NCI-H187 (cell line): ENCODE measurements around the gene ULK2.
"Not testable (repeated sequence)": the region's sequence is repeated elsewhere in the genome, so short reads cannot be mapped to it uniquely, and the experiment has no call there.

ENCODE experiments used
- DNase-seq, 2 experiments: peaks; one replicate each; lab custom pipeline; 2025; lab: John Stamatoyannopoulos, UW

ULK2 gene

GRCh38 chr17:19867329-19868078, at the start of gene ULK2:
Gene ULK2 (minus strand): TSS chr17:19867936. CDS start chr17:19867417, 519 bp downstream.
- no peak for DNase-seq

- no peak for DNase-seq
Measured at GRCh38 chr17:19915245-19915978, 47.7 kb upstream of the ULK2 start.

- no peak for DNase-seq
Measured at GRCh38 chr17:19911033-19911432, 43.3 kb upstream of the ULK2 start.

DNA sequence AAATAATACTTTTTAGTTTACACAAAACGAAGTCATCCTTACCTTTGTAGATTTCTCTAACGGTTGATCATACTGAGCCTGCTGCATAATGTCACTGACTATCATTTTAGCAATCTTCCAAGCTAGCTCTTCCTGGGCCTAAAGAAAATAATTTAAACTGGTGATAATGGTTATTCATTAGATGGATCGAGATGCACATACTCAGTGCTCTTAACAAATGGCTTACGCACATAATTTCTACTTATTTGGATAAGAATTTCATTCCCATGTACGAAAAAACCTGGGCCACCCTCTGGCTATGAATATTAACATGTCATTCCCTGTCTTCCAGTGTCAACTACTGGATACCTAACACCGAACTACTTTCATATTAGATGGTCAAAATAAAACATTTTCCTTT, 41.4 kb upstream of the ULK2 start:
- no peak for DNase-seq

DNA sequence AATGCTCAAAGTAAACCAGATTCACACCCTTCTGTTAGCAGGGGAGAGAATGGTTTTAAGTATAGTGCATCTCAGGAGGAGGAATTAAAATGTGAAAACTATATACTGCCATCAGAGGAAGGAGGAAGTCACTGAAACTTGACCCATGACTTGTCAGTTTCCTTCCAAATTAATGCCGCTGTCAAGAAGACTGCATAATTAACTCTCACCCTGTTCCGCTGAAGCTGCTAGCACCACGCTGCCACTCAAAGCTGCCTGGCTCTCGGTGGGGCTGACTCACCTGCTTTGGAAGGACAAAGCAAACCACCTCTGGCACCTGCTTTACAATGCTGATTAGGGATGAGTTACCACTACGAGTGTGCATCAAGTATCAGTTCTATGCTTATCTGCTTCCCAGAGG, 37.8 kb upstream of the ULK2 start:
- no peak for DNase-seq

DNA sequence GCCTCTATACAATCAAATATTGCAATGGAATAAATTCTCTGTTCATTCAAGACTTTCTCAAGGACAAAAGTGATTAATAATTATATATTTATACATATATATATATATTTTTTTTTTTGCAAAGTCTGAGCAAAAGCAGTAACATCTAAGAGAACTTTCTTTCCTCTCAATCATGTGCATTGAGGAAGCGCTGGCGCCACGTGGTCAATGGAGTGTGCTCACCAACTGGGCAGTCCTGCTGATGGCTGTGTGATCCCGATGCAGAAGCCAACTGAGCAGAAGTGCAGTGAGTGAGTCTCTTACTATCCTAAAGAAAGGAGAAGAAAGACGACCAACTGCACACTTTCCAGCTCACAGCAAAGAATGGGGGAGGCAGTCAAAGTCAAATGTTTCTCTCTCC, 37.2 kb upstream of the ULK2 start:
- no peak for DNase-seq

GRCh38 chr17:19904412-19904811, 36.7 kb upstream of the ULK2 start:
- no peak for DNase-seq

DNA sequence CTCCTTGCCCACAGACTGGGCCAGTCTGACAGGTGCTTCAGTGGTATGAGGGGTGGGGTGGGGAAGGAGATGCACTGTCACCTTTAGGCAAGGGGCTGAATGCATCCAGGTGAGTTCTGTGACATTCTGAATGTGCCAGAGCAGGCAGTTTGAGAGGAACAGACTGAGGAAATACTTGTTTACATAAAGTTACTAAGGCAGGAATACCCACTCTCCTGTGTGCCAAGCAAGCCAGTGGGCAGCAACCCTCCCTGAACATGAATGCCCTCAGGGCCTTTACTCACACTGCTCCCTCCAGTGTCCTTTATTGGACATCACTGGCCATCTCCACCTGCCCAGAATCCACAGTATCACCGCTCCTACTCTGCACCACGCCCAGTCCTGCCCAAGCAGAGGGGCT, 33.1 kb upstream of the ULK2 start:
- no peak for DNase-seq

GRCh38 chr17:19897903-19898302, 30.2 kb upstream of the ULK2 start:
- no peak for DNase-seq

DNA sequence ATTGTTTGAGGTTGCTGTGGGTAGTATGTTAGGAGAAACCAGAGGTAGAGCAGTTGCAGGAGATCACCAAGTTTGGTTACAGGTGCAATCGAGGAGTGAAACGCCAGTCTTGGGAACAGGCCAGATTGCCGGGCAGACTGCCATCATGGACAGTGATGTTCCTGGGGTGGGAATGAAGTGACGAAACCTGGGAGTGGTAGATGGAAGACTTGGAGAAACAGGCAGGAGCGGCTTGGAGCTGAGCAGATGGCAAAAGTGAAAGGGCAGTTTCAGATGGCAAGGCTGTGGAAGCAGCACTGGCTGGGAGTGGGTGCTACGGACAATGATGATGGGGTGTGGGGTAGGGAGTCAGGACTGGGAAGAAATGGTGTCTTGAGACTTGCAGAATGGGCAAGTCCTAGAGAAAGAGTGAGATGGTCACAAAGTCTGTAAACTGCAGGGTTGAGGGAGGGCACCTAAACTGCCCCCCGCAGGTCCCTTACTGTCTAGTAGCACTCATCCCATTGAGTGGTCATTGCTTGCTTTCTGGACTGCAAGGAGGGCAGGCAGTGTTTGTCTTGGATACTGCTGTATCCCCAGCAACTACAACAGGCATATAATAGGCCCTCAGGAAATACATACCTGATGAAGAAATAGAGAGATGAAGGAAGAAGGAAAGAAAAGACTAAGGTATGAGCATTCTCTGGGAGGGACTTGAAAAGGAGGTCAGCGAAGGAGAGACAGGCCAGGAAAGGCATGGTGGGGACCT, 29.5 kb upstream of the ULK2 start:
- no peak for DNase-seq

DNA sequence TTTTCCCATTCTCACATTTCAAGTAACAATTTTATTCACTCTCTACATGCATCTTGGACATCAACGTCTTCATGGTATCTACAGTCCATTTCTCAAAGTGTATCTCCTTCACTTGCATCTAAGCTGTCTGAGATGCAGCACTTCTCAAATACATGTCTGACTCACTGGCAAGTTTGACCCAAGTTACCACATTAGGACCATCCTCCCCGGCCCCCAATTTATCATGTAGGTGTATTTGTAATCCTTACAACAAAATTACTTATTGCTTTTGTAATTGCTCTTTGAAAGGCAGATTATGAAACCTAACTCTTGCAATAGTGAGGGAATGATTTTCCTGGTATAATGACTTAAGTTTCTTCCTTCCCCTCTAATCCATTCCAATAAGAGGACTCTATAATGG, 28.9 kb upstream of the ULK2 start:
- DNase-seq = no peak

- DNase-seq = not testable (repeated sequence)
Measured at GRCh38 chr17:19890554-19890953, 22.8 kb upstream of the ULK2 start.

DNA sequence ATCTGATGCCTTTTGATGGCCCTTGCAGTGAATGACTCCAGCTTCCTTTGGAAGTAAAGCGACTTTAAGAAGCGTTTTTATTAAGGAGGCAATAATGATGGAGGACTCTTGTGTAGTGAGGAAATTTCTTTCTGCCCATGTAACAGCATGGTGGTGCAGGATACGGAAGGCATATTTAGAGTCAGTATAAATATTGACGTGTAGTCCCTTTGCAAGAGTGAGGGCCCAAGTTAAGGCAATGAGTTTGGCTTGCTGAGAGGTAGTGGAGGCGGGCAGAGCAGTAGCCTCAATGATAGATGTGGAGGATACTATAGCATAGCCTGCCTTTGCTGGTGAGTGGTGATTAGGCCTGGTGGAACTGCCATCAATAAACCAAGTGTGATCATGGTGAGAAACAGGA, 22.3 kb upstream of the ULK2 start:
- not testable (repeated sequence) for DNase-seq

GRCh38 chr17:19886116-19886515, 18.4 kb upstream of the ULK2 start:
- no peak for DNase-seq

- DNase-seq = no peak
Measured at GRCh38 chr17:19883537-19884215, 15.9 kb upstream of the ULK2 start.

DNA sequence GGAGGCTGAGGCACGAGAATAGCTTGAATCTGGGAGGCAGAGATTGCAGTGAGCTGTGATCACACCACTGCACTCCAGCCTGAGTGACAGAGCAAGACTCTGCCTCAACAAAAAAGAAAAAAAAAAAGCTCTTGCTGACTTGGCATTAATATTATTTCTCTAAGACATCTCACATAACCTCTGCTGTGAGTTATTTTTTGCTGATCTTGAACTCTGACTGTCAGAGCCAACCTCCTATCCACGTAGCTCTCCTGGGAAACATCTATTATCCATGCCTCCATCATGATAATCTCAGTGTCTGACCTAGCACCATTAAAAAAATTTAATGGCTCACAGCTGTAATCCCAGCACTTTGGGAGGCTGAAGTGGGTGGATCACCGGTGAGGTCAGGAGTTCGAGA, 12.7 kb upstream of the ULK2 start:
- no peak for DNase-seq

- DNase-seq = no peak
Measured at GRCh38 chr17:19877364-19877945, 9.7 kb upstream of the ULK2 start.

GRCh38 chr17:19876529-19877161, 8.9 kb upstream of the ULK2 start:
- DNase-seq = no peak

- DNase-seq = no peak
Measured at GRCh38 chr17:19874256-19874655, 6.5 kb upstream of the ULK2 start.

DNA sequence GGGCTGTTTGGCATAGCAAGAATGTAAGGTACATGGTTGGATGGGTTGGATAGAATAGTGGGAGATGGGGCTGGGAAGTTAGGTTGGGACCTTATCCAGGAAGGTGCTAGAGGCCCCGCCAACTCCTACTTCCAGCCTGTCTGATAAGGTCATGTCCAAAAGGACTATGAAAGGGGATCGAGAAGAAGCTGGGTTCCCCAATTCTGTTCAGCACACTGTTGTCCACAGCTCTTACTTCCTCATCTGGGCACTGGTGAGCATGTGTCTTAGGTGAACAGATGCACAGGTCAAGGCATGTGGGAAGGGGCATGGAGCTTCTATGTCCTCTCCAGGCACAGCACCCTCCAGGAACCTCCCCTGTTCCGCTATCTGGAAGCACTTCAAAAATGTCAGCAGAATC, 5.6 kb upstream of the ULK2 start:
- no peak for DNase-seq

DNA sequence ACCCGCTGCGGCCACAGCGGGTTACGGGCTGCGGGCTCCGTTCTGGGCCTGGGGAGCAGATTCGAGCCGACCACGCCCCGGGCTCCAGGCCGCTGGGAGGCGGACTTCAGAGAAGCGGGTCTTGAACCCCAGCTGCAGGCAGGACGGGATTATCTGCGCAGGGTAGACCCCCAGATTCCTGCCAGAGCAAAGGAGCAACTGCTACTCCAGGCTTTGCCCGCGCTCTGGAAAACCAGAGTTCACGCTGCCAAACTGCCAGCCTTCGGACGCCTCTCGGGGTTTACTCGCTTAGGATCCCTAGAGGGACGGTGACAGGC, 301 bp upstream of the ULK2 start:
- DNase-seq = no peak

DNA sequence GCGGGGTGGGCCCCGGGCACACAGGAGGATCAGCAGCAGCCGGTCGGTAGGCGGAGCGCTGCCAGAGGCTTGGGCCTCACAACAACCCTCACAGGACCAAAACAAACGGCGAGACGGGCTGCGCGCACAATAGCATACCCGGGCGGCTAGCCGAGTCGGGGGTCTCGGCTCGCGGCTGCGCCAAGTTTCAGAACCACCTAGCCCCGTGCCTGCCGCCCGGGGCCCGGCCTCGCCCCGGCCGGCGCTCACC, 732 bp downstream of the ULK2 start:
- DNase-seq = no peak
